Type B pancreatic cell (in vitro differentiated cells): ENCODE results near the gene MCC. TPM values are rescaled to one million over a fixed set of nuclear protein-coding genes. Genes with fewer than 3 reads are reported as not detected.

ENCODE experiments used
- DNase-seq: peaks from one replicate; pipeline ENCODE4 v3.0.0; 2021; ENCODE audit warnings: mixed read lengths; ENCODE audit not compliant: unreplicated experiment; ENCODE audit errors: extremely low spot score
- H3K27ac Mint-ChIP-seq: 2 replicates; pipeline ENCODE4 v1.8.0; 2021; ENCODE audit warnings: mild to moderate bottlenecking, mixed read lengths
- H3K27me3 Mint-ChIP-seq: 2 replicates; pipeline ENCODE4 v1.8.0; 2021; ENCODE audit warnings: mixed read lengths
- H3K36me3 Mint-ChIP-seq: 2 replicates; pipeline ENCODE4 v1.8.0; 2021; ENCODE audit warnings: mixed read lengths
- H3K4me1 Mint-ChIP-seq: one replicate; pipeline ENCODE4 v1.8.0; 2021; ENCODE audit warnings: mixed read lengths; ENCODE audit not compliant: unreplicated experiment
- H3K4me3 Mint-ChIP-seq: 2 replicates; pipeline ENCODE4 v1.8.0; 2021; ENCODE audit warnings: mild to moderate bottlenecking, mixed read lengths
- H3K9me3 Mint-ChIP-seq: 2 replicates; pipeline ENCODE4 v1.8.0; 2021; ENCODE audit warnings: mixed read lengths
- total RNA-seq: library from RNA; stranded (reverse); gene quantifications from 2 replicates; pipeline ENCODE4 v1.2.1, GENCODE V29; 2021; ENCODE audit warnings: low replicate concordance
- TF ChIP-seq, protein P1 (sequence below): fragments of 200-600 bp; sonication (generic); conservative IDR thresholded peaks from 2 replicates; pipeline ENCODE4 v1.5.0; 2021; ENCODE audit warnings: antibody characterized with exemption, mild to moderate bottlenecking

Gene MCC
- total RNA-seq, 1 donor from 2014 or later, result 24.0 TPM

DNA sequence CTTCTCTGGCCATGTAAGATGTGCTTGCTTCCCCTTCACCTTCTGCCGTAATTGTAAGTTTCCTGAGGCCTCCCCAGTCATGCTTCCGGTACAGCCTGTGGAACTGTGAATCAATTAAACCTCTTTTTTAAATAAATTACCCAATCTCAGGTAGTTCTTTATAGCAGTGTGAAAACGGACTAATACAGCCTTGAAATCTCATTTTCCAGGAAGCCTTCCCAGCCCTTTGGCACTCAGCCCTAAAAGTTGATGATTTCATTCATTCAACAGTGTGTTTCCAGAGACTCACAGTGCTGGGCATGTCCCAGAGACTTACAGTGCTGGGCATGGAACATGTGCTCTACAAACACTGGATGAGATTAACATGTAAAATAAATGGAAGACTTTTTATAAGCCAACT is 375.8 kb downstream of the MCC start:
- TF ChIP-seq, protein P1, sequence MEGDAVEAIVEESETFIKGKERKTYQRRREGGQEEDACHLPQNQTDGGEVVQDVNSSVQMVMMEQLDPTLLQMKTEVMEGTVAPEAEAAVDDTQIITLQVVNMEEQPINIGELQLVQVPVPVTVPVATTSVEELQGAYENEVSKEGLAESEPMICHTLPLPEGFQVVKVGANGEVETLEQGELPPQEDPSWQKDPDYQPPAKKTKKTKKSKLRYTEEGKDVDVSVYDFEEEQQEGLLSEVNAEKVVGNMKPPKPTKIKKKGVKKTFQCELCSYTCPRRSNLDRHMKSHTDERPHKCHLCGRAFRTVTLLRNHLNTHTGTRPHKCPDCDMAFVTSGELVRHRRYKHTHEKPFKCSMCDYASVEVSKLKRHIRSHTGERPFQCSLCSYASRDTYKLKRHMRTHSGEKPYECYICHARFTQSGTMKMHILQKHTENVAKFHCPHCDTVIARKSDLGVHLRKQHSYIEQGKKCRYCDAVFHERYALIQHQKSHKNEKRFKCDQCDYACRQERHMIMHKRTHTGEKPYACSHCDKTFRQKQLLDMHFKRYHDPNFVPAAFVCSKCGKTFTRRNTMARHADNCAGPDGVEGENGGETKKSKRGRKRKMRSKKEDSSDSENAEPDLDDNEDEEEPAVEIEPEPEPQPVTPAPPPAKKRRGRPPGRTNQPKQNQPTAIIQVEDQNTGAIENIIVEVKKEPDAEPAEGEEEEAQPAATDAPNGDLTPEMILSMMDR, result no peak
- Mint-ChIP-seq H3K4me3 (no peak overlapping the region), H3K4me1 (peaks cover 4% of the 10 kb centered on the region), H3K27ac (no peak overlapping the region), H3K9me3 (no peaks in the 10 kb centered on the region), H3K27me3 (no peaks in the 10 kb centered on the region), H3K36me3 (peaks cover 16% of the 10 kb centered on the region)
- DNase-seq, result no peak

DNA sequence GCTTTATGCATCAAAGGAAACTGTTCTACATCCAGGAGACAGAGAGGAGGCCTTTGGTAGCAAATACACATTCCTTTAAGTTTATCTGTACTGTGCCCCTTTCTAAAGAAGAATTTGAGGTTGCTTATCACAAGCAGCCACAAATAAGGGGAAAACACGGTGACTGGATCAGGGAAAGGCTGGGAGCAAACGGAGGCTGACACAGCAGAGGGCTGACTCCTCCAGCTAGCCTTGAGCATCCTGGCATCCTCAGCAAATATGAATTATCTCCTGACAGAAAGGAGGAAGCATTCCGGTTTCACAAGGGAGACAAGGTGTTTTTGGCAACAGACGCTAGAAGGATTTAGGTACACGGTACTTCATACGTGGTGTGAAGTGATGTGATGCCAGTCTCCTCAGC is 378.1 kb downstream of the MCC start:
- Mint-ChIP-seq H3K4me1 (peaks cover 7% of the 10 kb centered on the region), H3K9me3 (peaks cover 7% of the 10 kb centered on the region), H3K27me3 (no peaks in the 10 kb centered on the region), H3K36me3 (peaks cover 19% of the 10 kb centered on the region), H3K4me3 (no peak overlapping the region), H3K27ac (no peak overlapping the region)
- DNase-seq, result no peak
- TF ChIP-seq, protein P1, result no peak

DNA sequence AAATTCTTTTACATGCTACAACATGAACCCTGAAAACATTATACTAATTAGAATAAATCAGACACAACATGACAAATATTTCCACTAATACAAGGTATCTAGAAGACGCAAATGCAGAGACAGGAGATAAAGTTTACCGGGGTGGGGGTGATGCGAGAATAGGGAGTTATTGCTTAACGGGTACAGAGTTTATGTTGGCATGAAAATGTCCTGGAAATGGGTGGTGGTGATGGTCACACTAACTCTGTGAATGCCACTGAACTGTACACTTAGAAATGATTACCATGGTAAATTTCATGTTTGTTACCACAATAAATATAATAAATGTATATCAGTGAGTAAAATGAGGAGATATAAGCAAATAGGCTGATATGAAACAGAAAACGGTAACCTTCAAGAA is 378.9 kb downstream of the MCC start:
- H3K4me1 Mint-ChIP-seq, result peaks cover 7% of the 10 kb centered on the region
- no peaks in the 10 kb centered on the region for H3K27me3 Mint-ChIP-seq
- TF ChIP-seq, protein P1, result no peak
- peaks cover 7% of the 10 kb centered on the region for H3K9me3 Mint-ChIP-seq
- no peak for DNase-seq
- H3K27ac Mint-ChIP-seq, result no peak overlapping the region
- no peak overlapping the region for H3K4me3 Mint-ChIP-seq
- H3K36me3 Mint-ChIP-seq, result peaks cover 18% of the 10 kb centered on the region

DNA sequence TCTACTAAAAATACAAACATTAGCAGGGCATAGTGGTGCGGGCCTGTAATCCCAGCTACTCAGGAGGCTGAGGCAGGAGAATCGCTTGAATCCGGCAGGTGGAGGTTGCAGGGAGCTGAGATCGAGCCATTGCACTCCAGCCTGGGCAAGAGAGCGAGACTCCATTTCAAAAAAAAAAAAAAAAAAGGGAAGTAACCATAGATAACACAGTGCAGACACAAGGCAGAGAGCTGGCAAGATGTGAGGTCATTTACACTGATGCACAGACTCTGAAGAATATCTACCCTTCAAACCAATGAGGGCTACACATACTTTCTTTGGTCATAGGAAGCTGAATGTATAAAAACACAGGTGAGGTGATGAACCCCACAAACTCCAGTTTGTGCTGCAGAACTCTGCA is 379.8 kb downstream of the MCC start:
- no peak for DNase-seq
- H3K27me3 Mint-ChIP-seq, result no peaks in the 10 kb centered on the region
- peaks cover 8% of the 10 kb centered on the region for H3K4me1 Mint-ChIP-seq
- H3K4me3 Mint-ChIP-seq, result no peak overlapping the region
- peaks cover 7% of the 10 kb centered on the region for H3K9me3 Mint-ChIP-seq
- peaks cover 12% of the 10 kb centered on the region for H3K36me3 Mint-ChIP-seq
- no peak overlapping the region for H3K27ac Mint-ChIP-seq
- TF ChIP-seq, protein P1, result no peak

DNA sequence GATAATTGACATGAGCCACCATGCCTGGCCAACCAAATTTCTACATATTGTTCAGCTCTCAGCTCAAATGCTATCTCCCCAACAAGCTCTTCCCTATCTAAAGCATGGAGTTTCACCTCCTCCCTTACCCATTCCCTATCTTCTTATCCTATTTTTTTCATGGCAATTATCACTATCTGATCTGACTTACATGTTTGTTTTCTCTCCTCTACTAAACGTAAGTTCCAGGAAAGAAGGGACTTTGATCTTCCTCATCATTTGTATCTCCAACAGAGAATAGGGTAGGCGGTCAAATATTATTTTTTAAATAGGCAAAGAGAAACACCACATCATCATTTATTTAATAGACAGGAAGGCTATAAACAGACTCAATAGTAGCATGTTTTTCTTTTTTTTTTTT is 381.4 kb downstream of the MCC start:
- TF ChIP-seq, protein P1, result no peak
- H3K36me3 Mint-ChIP-seq, result peaks cover 19% of the 10 kb centered on the region
- H3K4me1 Mint-ChIP-seq, result peaks cover 13% of the 10 kb centered on the region
- H3K9me3 Mint-ChIP-seq, result peaks cover 7% of the 10 kb centered on the region
- H3K27ac Mint-ChIP-seq, result no peak overlapping the region
- no peak for DNase-seq
- H3K27me3 Mint-ChIP-seq, result no peaks in the 10 kb centered on the region
- H3K4me3 Mint-ChIP-seq, result no peak overlapping the region

DNA sequence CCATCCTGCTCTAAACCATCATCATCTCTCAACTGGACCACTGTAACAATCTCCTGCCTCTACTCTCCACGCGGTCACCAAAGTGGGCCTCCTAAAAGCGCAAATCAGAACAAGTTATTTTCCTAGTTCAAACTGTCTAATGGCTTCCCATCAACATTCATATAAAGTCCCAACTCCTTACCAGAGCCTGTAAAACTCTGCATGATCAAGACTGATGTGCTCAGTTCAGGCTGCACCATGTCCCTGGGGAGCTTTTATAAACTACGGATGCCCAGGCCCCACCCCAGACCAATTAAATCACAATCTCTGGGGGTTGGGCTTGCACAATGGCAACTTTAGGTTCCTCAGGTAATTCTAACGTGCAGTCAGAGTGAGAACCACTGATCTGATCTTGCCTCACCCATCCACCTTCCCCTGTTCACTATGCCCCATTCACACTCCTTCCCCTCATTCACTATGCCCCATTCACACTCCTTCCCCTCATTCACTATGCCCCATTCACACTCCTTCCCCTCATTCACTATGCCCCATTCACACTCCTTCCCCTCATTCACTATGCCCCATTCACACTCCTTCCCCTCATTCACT is 382.5 kb downstream of the MCC start:
- peaks cover 16% of the 10 kb centered on the region for H3K36me3 Mint-ChIP-seq
- H3K9me3 Mint-ChIP-seq, result peaks cover 7% of the 10 kb centered on the region
- no peak for DNase-seq
- H3K4me3 Mint-ChIP-seq, result no peak overlapping the region
- TF ChIP-seq, protein P1, result no peak
- peaks cover 13% of the 10 kb centered on the region for H3K4me1 Mint-ChIP-seq
- H3K27me3 Mint-ChIP-seq, result no peaks in the 10 kb centered on the region
- no peak overlapping the region for H3K27ac Mint-ChIP-seq
